Mucosa of rectum (tissue), 2 donors: ENCODE data around the gene CARD11.
A peak's percentile ranks its signal among the peaks of the same experiment; 100 is the strongest.

Source experiments
- H3K27ac ChIP-seq, 2 donors: one replicate each; pipeline ENCODE4 v1.7.0; 2013; ENCODE audit warnings: inconsistent platforms in 2 of 2, low read depth in 2 of 2, low read length in 2 of 2
- H3K27me3 ChIP-seq, 2 donors: one replicate each; pipeline ENCODE4 v1.7.0; 2013; ENCODE audit warnings: low read length in 2 of 2; ENCODE audit not compliant: control insufficient read depth in 2 of 2, insufficient read depth in 2 of 2
- H3K36me3 ChIP-seq, 2 donors: one replicate each; pipeline ENCODE4 v1.7.0; 2013; ENCODE audit warnings: low read length in 2 of 2; ENCODE audit not compliant: control insufficient read depth in 2 of 2, insufficient read depth in 2 of 2
- H3K4me1 ChIP-seq, 2 donors: one replicate each; pipeline ENCODE4 v1.7.0; 2013; ENCODE audit warnings: low read length in 2 of 2, mild to moderate bottlenecking in 1 of 2; ENCODE audit not compliant: control insufficient read depth in 2 of 2, insufficient read depth in 2 of 2
- H3K4me3 ChIP-seq, 2 donors: one replicate each; pipeline ENCODE4 v1.7.0; 2013; ENCODE audit warnings: low read length in 2 of 2
- H3K9ac ChIP-seq, 2 donors: one replicate each; pipeline ENCODE4 v1.7.0; 2013; ENCODE audit warnings: low read length in 2 of 2, low read depth in 1 of 2, mild to moderate bottlenecking in 1 of 2
- H3K9me3 ChIP-seq, 2 donors: one replicate each; pipeline ENCODE4 v1.7.0; 2013; ENCODE audit warnings: low read length in 2 of 2; ENCODE audit not compliant: control insufficient read depth in 2 of 2
- donor health status: healthy.
- donor health status: Normal muscosa, but diverticular disease.

The CARD11 gene

GRCh38 chr7:3076700-3077099 lies 33.0 kb upstream of the CARD11 start:
- no peak overlapping the region for H3K9ac ChIP-seq
- H3K9me3 ChIP-seq = peaks cover 0 to 4% of the 10 kb centered on the region in 2 donors
- H3K27me3 ChIP-seq = no peaks in the 10 kb centered on the region
- H3K27ac ChIP-seq = no peak overlapping the region
- no peaks in the 10 kb centered on the region for H3K4me1 ChIP-seq
- H3K36me3 ChIP-seq = no peaks in the 10 kb centered on the region
- H3K4me3 ChIP-seq = no peak overlapping the region

- Histone ChIP-seq H3K27me3 (no peaks in the 10 kb centered on the region), H3K4me1 (no peaks in the 10 kb centered on the region), H3K9ac (no peak overlapping the region), H3K4me3 (no peak overlapping the region), H3K9me3 (peaks cover under 1 to 4% of the 10 kb centered on the region in 2 donors), H3K36me3 (no peaks in the 10 kb centered on the region), H3K27ac (no peak overlapping the region)
These were observed 32.5 kb upstream of the CARD11 start for GRCh38 chr7:3076163-3076562.

GRCh38 chr7:3075441-3075840 lies 31.8 kb upstream of the CARD11 start:
- Histone ChIP-seq H3K27ac (no peak overlapping the region), H3K9me3 (peaks cover 3 to 7% of the 10 kb centered on the region in 2 donors), H3K27me3 (no peaks in the 10 kb centered on the region), H3K9ac (no peak overlapping the region), H3K36me3 (no peaks in the 10 kb centered on the region), H3K4me1 (no peaks in the 10 kb centered on the region), H3K4me3 (no peak overlapping the region)

GRCh38 chr7:3074459-3074821 lies 30.8 kb upstream of the CARD11 start:
- H3K27ac ChIP-seq = no peak overlapping the region
- peaks cover 3 to 7% of the 10 kb centered on the region in 2 donors for H3K9me3 ChIP-seq
- H3K4me3 ChIP-seq = no peak overlapping the region
- H3K36me3 ChIP-seq = no peaks in the 10 kb centered on the region
- no peak overlapping the region for H3K9ac ChIP-seq
- peaks cover 0 to 2% of the 10 kb centered on the region in 2 donors for H3K27me3 ChIP-seq
- no peaks in the 10 kb centered on the region for H3K4me1 ChIP-seq

GRCh38 chr7:3073763-3074458 lies 30.2 kb upstream of the CARD11 start:
- Histone ChIP-seq H3K4me1 (no peaks in the 10 kb centered on the region), H3K27me3 (peaks cover 0 to 2% of the 10 kb centered on the region in 2 donors), H3K27ac (no peak overlapping the region), H3K9ac (no peak overlapping the region), H3K4me3 (no peak overlapping the region), H3K9me3 (peaks cover 3 to 7% of the 10 kb centered on the region in 2 donors), H3K36me3 (no peaks in the 10 kb centered on the region)

GRCh38 chr7:3070908-3071307 lies 27.2 kb upstream of the CARD11 start:
- H3K4me3 ChIP-seq = no peak overlapping the region
- peaks cover 3 to 5% of the 10 kb centered on the region in 2 donors for H3K9me3 ChIP-seq
- no peak overlapping the region for H3K9ac ChIP-seq
- H3K36me3 ChIP-seq = no peaks in the 10 kb centered on the region
- H3K27me3 ChIP-seq = peaks cover 0 to 2% of the 10 kb centered on the region in 2 donors
- H3K27ac ChIP-seq = no peak overlapping the region
- H3K4me1 ChIP-seq = no peaks in the 10 kb centered on the region

- Histone ChIP-seq H3K4me3 (no peak overlapping the region), H3K4me1 (no peaks in the 10 kb centered on the region), H3K36me3 (no peaks in the 10 kb centered on the region), H3K27me3 (peaks cover 0 to 2% of the 10 kb centered on the region in 2 donors), H3K27ac (peak overlapping the region in 1 of 2 donors; percentile 9), H3K9me3 (peaks cover 3% of the 10 kb centered on the region in 2 donors), H3K9ac (no peak overlapping the region)
These were observed 26.2 kb upstream of the CARD11 start for GRCh38 chr7:3069771-3070449.

- Histone ChIP-seq H3K9me3 (peaks cover 3% of the 10 kb centered on the region in 2 donors), H3K36me3 (no peaks in the 10 kb centered on the region), H3K27me3 (peaks cover 0 to 2% of the 10 kb centered on the region in 2 donors), H3K4me1 (no peaks in the 10 kb centered on the region), H3K9ac (no peak overlapping the region), H3K4me3 (no peak overlapping the region), H3K27ac (no peak overlapping the region)
These were observed 24.9 kb upstream of the CARD11 start for GRCh38 chr7:3068530-3068929.

- Histone ChIP-seq H3K9me3 (peaks cover 3% of the 10 kb centered on the region in 2 donors), H3K36me3 (no peaks in the 10 kb centered on the region), H3K27ac (no peak overlapping the region), H3K4me1 (no peaks in the 10 kb centered on the region), H3K27me3 (peaks cover 0 to 2% of the 10 kb centered on the region in 2 donors), H3K9ac (no peak overlapping the region), H3K4me3 (no peak overlapping the region)
These were observed 24.1 kb upstream of the CARD11 start for GRCh38 chr7:3067606-3068380.

- H3K9ac ChIP-seq = no peak overlapping the region
- H3K27ac ChIP-seq = no peak overlapping the region
- no peak overlapping the region for H3K4me3 ChIP-seq
- H3K9me3 ChIP-seq = peaks cover 3% of the 10 kb centered on the region in 2 donors
- H3K36me3 ChIP-seq = no peaks in the 10 kb centered on the region
- H3K27me3 ChIP-seq = peaks cover 0 to 2% of the 10 kb centered on the region in 2 donors
- H3K4me1 ChIP-seq = no peaks in the 10 kb centered on the region
These were observed 23.5 kb upstream of the CARD11 start for GRCh38 chr7:3067193-3067592.
